ENCODE results near the gene MMEL1.

The MMEL1 gene

DNA sequence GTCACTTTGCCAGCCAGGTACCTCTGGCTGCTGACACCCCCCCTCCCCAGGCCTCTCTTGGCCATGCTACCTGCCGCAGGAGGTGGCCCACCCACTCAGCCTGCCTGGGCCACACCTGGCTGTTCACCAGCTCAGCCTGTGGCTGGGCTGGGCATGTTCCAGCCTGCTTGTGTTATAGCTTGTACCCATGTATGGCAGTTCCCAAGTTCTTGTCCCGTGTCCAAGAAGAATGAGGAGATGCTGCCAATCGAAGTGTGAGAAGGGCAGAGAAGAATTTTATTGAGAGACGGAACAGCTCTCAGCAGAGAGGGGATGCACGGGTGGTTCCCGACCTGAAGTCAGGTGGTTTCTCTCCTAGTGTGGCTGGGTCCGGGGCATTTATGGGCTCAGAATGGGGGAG is 3.9 kb upstream of the MMEL1 start:
- no peak for TF ChIP-seq CTCF (IDR thresholded peaks at IDR 0.05; ENCODE audit: poor library complexity, severe bottlenecking)
- Histone ChIP-seq H3K27me3 (ENCODE audit: insufficient read depth, poor library complexity, severe bottlenecking) (no peaks in the 10 kb centered on the region), H3K4me1 (ENCODE audit: insufficient read depth, poor library complexity, severe bottlenecking) (no peaks in the 10 kb centered on the region), H3K27ac (ENCODE audit: poor library complexity, severe bottlenecking) (no peak overlapping the region), H3K36me3 (ENCODE audit: low read depth) (no peaks in the 10 kb centered on the region), H3K9me3 (ENCODE audit: severe bottlenecking) (peaks cover 11% of the 10 kb centered on the region), H3K4me3 (ENCODE audit: severe bottlenecking) (no peak overlapping the region)
- peak; percentile 40 for DNase-seq (ENCODE audit: low spot score)
- no peak for ATAC-seq (ENCODE audit: low read depth)

DNA sequence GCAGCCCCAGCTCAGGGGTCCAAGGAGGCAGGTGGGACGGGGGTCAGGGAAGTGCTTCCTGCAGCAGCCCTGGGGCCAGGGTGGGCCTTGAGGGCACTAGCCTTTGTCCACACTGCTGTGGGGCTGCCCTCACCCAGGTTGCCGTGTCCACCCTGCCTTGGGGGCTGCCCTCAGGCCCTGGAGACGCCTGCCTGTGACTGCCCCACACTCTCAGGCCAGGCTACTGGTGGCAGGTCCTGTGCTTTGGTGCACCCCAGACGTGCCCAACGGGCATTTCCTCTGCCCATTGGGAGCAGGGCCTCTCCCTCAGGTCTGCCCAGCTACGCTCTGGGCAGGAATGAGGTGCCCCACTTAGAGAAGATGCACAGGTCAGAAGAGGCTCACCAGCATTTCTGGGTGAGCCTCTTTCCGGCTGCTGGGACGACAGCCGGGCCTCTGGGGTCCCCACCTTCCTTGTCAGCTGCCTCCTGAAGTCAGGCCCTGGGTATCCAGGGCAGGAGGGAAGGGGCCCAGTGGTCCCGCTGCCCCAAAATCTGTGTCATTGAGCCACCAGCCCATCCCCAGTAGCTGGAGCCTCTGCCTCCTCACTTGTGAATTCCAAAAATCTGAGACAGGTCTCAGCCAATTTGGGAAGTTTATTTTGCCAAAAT is 2.7 kb upstream of the MMEL1 start:
- TF ChIP-seq CTCF (IDR thresholded peaks at IDR 0.05; ENCODE audit: poor library complexity, severe bottlenecking), result no peak
- ATAC-seq (ENCODE audit: low read depth) (no peak), DNase-seq (ENCODE audit: low spot score) (peak; percentile 46)
- H3K27ac ChIP-seq (ENCODE audit: poor library complexity, severe bottlenecking), result no peak overlapping the region
- H3K9me3 ChIP-seq (ENCODE audit: severe bottlenecking), result peaks cover 11% of the 10 kb centered on the region
- H3K36me3 ChIP-seq (ENCODE audit: low read depth), result no peaks in the 10 kb centered on the region
- H3K4me3 ChIP-seq (ENCODE audit: severe bottlenecking), result no peak overlapping the region
- no peaks in the 10 kb centered on the region for H3K27me3 ChIP-seq (ENCODE audit: insufficient read depth, poor library complexity, severe bottlenecking)
- H3K4me1 ChIP-seq (ENCODE audit: insufficient read depth, poor library complexity, severe bottlenecking), result no peaks in the 10 kb centered on the region

DNA sequence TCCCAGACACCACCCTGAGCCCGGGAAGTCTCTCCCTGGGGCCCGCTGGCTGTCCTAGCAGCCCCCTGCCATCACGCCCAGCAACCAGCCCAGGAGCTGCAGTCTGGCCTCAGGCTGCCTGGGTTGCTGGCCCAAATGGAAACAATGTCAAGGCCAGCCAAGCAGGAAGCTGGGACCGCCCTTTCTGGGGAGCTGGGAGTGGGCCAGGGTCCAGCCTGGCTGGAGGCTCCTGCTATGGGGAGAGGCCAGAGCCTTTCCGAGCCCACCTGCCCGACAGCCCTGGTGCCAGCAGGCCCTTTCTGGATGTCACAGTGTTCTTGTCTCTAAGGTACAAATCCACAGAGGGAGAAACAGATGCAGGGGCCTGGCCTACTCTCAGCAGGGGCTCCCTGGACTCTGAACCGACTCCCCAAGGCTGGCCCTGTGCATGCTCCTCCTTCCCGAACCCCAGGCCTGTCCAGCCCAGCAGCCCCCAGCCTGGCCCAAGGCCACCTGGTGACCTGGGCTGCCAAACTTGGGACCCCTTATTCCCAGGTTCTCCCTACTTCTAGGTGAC is 1.2 kb upstream of the MMEL1 start:
- Histone ChIP-seq H3K9me3 (ENCODE audit: severe bottlenecking) (peaks cover 11% of the 10 kb centered on the region), H3K27me3 (ENCODE audit: insufficient read depth, poor library complexity, severe bottlenecking) (peaks cover 13% of the 10 kb centered on the region), H3K4me1 (ENCODE audit: insufficient read depth, poor library complexity, severe bottlenecking) (no peaks in the 10 kb centered on the region), H3K36me3 (ENCODE audit: low read depth) (no peaks in the 10 kb centered on the region), H3K4me3 (ENCODE audit: severe bottlenecking) (no peak overlapping the region), H3K27ac (ENCODE audit: poor library complexity, severe bottlenecking) (no peak overlapping the region)
- ATAC-seq (ENCODE audit: low read depth), result no peak
- DNase-seq (ENCODE audit: low spot score), result peak; percentile 52
- TF ChIP-seq CTCF (IDR thresholded peaks at IDR 0.05; ENCODE audit: poor library complexity, severe bottlenecking), result no peak

DNA sequence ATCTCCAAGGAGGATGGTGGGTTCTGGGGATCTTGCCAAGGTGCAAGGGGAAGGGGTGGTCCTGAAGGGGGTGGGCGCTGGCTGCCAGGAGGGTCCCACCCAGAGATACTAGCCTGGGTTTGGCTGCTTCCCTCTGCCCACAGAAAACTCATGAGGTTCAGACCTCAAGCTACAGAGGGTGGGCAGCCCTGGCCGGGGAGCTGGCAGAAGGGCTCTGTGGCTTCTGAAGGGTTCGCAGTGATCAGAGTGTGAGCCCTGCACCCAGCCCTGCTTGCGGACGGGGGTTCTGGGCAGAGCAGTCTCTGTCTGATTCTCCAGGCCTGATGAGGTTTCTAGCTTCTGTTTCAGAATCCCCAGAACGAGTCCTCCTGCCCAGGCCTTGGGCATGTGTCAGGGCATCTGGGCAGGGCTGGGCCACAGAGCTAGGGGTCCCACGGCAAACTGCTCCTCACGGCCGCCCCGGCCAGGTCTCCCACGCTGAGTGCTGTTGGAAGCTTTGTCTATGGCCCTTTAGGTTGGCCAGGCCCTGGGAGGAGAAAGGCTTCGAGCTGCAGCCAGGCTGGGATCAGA is 635 bp upstream of the MMEL1 start:
- H3K36me3 ChIP-seq (ENCODE audit: low read depth), result no peaks in the 10 kb centered on the region
- H3K9me3 ChIP-seq (ENCODE audit: severe bottlenecking), result peaks cover 11% of the 10 kb centered on the region
- ATAC-seq (ENCODE audit: low read depth) (no peak), DNase-seq (ENCODE audit: low spot score) (peak; percentile 45)
- H3K4me3 ChIP-seq (ENCODE audit: severe bottlenecking), result no peak overlapping the region
- H3K27ac ChIP-seq (ENCODE audit: poor library complexity, severe bottlenecking), result no peak overlapping the region
- H3K27me3 ChIP-seq (ENCODE audit: insufficient read depth, poor library complexity, severe bottlenecking), result peaks cover 14% of the 10 kb centered on the region
- TF ChIP-seq CTCF (IDR thresholded peaks at IDR 0.05; ENCODE audit: poor library complexity, severe bottlenecking), result no peak
- H3K4me1 ChIP-seq (ENCODE audit: insufficient read depth, poor library complexity, severe bottlenecking), result no peaks in the 10 kb centered on the region

GRCh38 chr1:2632051-2632430 is 775 bp downstream of the MMEL1 start:
- DNase-seq (ENCODE audit: low spot score), result peak; percentile 22
- Histone ChIP-seq H3K4me3 (ENCODE audit: severe bottlenecking) (no peak overlapping the region), H3K4me1 (ENCODE audit: insufficient read depth, poor library complexity, severe bottlenecking) (no peaks in the 10 kb centered on the region), H3K9me3 (ENCODE audit: severe bottlenecking) (peaks cover 10% of the 10 kb centered on the region), H3K27me3 (ENCODE audit: insufficient read depth, poor library complexity, severe bottlenecking) (peaks cover 28% of the 10 kb centered on the region), H3K27ac (ENCODE audit: poor library complexity, severe bottlenecking) (no peak overlapping the region), H3K36me3 (ENCODE audit: low read depth) (no peaks in the 10 kb centered on the region)
- no peak for TF ChIP-seq CTCF (IDR thresholded peaks at IDR 0.05; ENCODE audit: poor library complexity, severe bottlenecking)
- ATAC-seq (ENCODE audit: low read depth), result no peak

Data from RWPE2 (cell line).